GM12892 (cell line): ENCODE results near the gene COQ10A.

Experiments
- POLR2A ChIP-seq: IDR thresholded peaks from 2 replicates; pipeline ENCODE4 v1.6.1; 2011; ENCODE audit warnings: low read depth, low read length, control low read depth
- TAF1 ChIP-seq: IDR thresholded peaks from 2 replicates; pipeline ENCODE4 v1.6.1; 2011; ENCODE audit warnings: low read depth, mild to moderate bottlenecking, control low read depth, low read length, borderline replicate concordance

- TF ChIP-seq POLR2A (no peak), TAF1 (no peak)
These were observed 9.7 kb upstream of the COQ10A start for GRCh38 chr12:56257071-56257470.
